Measurements from ENCODE around the gene PITRM1.
"Not testable (repeated sequence)": the region's sequence is repeated elsewhere in the genome, so short reads cannot be mapped to it uniquely, and the experiment has no call there.

Gene PITRM1

DNA sequence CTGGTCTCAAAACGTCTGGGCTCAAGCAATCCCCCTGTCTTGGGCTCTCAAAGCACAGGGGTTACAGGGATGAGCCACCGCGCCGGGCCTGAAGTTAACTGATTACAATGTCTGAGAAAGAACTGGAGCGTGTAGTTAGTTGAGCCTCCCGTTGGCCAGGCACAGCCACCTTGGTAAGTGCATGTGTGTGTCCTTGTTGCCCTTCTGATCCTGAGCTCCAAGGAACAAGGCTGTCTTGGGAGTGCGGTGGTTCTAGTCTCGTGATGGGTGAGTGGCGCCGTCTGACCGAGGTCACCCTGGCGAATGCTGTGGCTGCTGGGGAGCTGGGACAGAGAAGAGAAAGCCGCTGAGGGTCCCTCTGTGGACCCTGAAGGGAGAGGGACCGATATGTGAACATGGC is 50.5 kb downstream of the PITRM1 start:
- DNase-seq (ENCODE audit: low spot score) = no peak

GRCh38 chr10:3119796-3120459 is 52.7 kb downstream of the PITRM1 start:
- DNase-seq (ENCODE audit: low spot score) = peak; percentile 41

DNA sequence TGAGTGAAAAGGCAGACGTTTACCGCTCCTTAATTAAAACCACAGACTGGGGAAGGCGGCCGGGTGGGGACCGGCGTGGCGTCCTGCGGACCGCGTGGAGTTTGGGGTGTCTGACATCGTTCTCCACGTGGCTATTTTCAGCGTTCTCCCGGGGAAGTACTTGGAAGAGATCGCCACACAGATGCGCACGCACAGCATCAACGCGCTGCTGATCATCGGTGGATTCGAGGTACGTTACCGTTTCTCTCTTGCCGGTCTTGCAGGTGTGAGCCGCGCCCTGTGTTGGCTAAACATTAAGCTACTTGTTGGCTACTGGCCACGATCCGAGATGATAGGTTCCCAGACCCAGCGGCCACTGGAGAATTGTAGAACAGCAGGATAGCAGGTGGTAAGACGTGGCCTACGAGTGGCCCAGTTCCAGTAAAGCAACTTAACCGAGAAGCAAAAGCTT is 53.9 kb downstream of the PITRM1 start:
- no peak for DNase-seq (ENCODE audit: low spot score)

DNA sequence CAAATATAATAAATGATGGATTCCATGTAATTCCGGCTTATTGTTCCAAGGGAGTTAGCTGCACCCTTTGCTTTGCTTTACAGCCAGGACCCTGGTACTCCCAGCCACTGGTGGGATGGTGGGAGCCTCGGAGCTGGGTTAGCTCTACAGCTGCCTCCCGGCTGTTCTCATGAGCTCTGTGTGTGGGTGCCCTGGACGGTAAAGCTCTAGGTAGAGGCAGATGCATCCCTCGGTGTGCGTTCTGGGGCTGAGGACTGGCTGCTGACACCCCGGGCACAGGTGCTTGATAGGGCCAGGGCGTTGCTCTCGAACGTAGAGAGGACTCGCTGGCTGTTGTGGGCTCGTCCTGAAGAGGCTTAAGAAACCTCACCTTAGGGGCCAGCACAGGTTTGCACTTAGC is 55.1 kb downstream of the PITRM1 start:
- no peak for DNase-seq (ENCODE audit: low spot score)

- no peak for DNase-seq (ENCODE audit: low spot score)
Measured at GRCh38 chr10:3116508-3117100, 56.0 kb downstream of the PITRM1 start.

DNA sequence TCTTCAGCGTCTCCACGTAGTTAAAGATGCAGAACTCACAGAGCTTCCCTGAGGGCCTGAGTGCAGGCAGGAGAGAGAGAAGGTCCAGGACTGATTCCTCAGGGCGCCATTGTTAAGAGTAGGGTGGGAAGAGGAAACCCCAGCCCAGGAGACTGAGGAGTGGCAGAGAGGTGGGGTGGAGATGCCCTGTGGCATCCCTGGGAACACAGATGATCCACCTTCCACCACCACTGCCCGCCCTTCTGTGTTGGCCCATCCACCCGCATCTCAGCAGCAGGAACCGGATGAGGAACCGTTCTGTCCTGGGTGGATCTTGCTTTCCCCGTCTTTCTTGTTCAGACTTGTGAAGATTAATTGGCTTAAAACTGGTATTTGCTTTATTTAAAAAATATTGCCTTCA is 56.9 kb downstream of the PITRM1 start:
- DNase-seq (ENCODE audit: low spot score) = no peak

DNA sequence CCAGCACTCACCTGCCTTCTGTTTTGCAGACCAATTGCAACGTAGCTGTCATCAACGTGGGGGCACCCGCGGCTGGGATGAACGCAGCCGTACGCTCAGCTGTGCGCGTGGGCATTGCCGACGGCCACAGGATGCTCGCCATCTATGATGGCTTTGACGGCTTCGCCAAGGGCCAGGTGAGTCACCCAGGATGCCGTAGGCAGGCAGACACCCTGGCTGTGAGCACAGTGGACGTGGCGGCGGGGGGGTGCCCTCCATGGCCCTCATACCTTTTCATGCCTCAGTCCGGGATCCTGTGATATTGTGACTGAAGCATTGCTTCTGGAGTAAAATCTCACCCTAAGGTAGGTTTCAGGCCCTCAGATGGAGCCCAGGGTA is 59.2 kb downstream of the PITRM1 start:
- no peak for DNase-seq (ENCODE audit: low spot score)

DNA sequence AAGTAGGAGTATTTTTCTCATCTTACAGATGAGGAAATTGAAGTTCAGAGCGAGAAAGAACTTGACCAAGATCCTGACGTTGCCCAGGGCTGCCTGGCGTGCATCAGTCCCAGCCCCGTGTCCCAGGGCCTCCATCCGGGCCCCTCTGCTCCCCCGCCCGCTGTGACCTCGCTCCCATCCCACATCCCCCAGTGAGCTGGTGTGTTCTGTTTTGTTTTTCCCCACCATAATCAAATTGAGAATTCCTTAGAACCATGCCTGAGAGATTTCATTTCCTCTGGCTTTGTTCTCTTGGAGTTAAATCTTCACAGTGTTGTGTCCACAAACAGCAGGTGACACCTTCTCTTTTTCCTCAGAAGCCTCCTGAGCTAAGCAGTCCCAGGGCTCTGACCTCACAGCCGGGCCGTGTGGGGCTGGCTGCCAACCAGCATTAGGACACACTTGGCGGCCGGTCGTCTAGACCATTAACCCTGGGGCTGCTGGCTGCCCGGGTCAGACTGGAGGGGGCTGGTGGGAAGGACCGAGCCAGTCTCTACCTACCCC is 60.9 kb downstream of the PITRM1 start:
- DNase-seq (ENCODE audit: low spot score) = no peak

- DNase-seq (ENCODE audit: low spot score) = no peak
Measured at GRCh38 chr10:3110782-3111620, 61.6 kb downstream of the PITRM1 start.

GRCh38 chr10:3109633-3110032 is 62.9 kb downstream of the PITRM1 start:
- no peak for DNase-seq (ENCODE audit: low spot score)

- no peak for DNase-seq (ENCODE audit: low spot score)
Measured at GRCh38 chr10:3109196-3109595, 63.4 kb downstream of the PITRM1 start.

DNA sequence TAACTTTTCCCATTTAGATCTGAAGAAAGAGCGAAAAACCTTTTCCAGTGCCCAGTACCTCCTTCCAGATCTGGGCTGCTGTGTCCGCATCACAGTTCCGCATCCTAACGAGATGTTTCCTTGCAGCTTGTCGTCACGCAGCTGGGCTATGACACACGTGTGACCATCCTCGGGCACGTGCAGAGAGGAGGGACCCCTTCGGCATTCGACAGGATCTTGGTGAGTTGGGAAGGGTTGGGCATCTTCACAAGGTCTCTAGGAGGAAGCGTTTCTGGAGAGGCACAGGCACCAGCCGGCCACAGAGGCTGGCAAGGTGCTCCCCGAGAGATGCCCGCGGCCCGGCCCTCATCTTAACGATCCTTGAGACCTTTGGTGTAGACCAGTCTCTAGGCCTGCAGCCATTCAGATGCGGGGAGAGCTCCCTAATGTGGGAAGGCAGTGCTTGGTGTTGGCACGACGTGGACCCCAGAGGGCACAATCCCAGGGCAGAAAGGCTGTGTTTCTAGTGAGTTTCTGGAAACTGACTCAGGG is 63.9 kb downstream of the PITRM1 start:
- no peak for DNase-seq (ENCODE audit: low spot score)

GRCh38 chr10:3108033-3108432 is 64.5 kb downstream of the PITRM1 start:
- DNase-seq (ENCODE audit: low spot score) = no peak

DNA sequence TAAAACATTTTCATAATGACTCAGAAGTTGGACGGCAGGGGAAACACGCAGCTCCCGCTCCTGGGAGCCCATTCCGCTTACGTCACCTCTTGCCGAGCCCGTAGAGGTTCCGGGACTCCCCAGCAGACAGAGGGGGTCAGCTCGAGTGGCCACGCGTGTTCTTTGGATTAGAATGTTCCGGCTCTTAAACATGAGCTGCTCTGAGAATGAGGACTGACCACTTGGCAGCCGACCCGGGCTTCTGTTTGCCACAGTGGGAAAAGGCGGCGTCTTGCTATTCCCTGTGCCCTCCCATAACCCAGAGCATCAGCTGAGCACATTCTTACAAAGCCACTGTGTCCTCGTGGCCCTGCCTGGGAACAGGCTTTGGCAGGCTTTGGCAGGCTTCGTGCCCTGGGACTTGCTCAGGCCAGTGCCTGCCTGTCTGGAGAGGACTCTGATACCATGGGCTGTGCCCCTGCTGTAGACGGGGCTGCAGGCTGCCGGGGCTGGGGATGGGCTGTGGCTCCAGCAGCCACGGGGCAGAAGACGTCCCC is 65.1 kb downstream of the PITRM1 start:
- DNase-seq (ENCODE audit: low spot score) = no peak

GRCh38 chr10:3106928-3107425 is 65.6 kb downstream of the PITRM1 start:
- no peak for DNase-seq (ENCODE audit: low spot score)

DNA sequence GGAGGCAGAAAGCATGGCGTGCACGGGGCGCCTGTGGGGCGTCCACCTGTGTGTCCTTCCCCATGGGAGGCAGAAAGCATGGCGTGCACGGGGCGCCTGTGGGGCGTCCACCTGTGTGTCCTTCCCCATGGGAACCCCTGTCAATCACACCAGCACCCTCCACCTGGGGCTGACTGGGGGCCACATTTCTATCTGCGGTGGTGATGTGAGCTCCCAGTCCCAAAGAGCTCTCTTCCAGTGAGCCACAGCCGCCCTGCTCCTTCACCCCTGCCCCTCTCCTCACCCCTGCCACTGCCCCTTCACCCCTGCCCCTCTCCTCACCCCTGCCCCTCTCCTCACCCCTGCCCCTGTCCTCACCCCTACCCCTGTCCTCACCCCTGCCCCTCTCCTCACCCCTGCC is 66.3 kb downstream of the PITRM1 start:
- DNase-seq (ENCODE audit: low spot score) = not testable (repeated sequence)

DNA sequence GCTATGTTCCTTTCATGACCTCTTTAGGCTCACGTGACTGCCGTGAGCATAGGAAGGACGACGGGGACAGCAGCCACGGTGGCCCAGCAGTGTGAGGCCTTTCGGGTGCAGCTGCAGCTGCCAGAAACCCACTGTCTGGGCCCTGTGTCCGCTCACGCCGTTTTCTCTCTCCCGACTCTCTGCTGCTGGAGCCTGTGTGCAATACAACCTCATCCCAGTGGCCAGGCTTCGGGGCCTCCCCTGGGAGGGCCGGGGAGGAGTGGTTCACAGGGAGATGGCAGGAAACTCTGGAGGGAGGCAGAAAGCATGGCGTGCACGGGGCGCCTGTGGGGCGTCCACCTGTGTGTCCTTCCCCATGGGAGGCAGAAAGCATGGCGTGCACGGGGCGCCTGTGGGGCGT is 66.7 kb downstream of the PITRM1 start:
- DNase-seq (ENCODE audit: low spot score) = no peak

GRCh38 chr10:3105166-3105565 is 67.4 kb downstream of the PITRM1 start:
- no peak for DNase-seq (ENCODE audit: low spot score)

- no peak for DNase-seq (ENCODE audit: low spot score)
Measured at GRCh38 chr10:3104251-3104918, 68.2 kb downstream of the PITRM1 start.

- no peak for DNase-seq (ENCODE audit: low spot score)
Measured at GRCh38 chr10:3103646-3104045, 68.9 kb downstream of the PITRM1 start.

DNA sequence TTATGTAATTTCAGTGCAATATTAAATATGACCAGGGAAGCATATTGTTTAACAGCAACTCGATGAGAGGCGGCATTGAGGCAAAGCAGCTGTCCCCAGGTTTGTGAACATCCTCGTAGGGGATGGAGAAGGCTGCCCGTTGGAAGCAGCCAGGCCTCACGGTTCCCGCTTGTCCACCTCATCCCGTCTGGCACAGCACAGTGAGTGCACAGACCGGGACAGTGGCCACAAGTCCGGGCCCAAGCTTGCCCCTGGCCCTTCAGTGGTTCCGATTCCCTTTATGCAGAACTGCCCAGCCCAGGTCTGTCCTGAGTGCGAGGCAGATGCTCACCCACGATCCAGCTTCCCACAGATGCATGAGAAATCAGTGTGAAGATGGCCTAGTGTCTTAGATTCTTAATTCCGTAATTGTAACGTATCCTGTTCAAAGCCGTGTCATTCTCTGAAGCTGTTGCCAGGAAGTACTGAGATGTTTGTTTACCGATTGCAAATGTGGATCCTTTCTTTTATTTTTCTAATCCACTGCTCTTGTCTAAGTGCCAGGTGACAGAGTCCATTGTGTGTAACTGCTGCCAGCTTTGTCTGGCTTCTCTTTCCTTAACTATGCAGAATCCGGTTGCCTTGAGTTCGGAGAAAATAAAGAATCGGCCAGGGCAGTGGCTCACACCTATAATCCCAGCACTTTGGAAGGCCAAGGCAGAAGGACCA is 69.7 kb downstream of the PITRM1 start:
- DNase-seq (ENCODE audit: low spot score) = no peak
